ENCODE results near the gene GRPEL2.

DNA sequence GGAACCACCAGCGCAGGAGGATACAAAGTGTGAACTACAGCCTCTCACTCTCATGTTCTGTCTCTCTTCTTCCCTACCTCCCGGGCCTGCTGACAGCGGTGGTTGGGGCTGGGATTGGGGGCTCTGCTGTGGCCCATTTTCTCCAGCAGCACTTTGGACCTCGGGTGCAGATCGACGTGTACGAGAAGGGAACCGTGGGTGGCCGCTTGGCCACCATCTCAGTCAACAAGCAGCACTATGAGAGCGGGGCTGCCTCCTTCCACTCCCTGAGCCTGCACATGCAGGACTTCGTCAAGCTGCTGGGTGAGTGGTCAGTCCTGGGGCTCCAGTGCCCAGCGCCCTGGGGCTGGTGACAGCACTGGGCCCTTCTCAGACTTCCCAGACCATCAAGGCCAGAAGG lies 17.2 kb downstream of the GRPEL2 start:
- TF ChIP-seq EZH2 (IDR thresholded peaks at IDR 0.05; ENCODE audit: borderline replicate concordance, low read depth, low read length, severe bottlenecking), result no peak
- TF ChIP-seq, protein P1, sequence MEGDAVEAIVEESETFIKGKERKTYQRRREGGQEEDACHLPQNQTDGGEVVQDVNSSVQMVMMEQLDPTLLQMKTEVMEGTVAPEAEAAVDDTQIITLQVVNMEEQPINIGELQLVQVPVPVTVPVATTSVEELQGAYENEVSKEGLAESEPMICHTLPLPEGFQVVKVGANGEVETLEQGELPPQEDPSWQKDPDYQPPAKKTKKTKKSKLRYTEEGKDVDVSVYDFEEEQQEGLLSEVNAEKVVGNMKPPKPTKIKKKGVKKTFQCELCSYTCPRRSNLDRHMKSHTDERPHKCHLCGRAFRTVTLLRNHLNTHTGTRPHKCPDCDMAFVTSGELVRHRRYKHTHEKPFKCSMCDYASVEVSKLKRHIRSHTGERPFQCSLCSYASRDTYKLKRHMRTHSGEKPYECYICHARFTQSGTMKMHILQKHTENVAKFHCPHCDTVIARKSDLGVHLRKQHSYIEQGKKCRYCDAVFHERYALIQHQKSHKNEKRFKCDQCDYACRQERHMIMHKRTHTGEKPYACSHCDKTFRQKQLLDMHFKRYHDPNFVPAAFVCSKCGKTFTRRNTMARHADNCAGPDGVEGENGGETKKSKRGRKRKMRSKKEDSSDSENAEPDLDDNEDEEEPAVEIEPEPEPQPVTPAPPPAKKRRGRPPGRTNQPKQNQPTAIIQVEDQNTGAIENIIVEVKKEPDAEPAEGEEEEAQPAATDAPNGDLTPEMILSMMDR (IDR thresholded peaks at IDR 0.05; ENCODE audit: borderline replicate concordance, extremely low read depth, low read length, poor library complexity, severe bottlenecking), result no peak

All from DND-41 (cell line).